Spleen (tissue), 11 donors: ENCODE measurements around the gene RAB27A. TPM values are rescaled to one million over a fixed set of nuclear protein-coding genes. Genes with fewer than 3 reads are reported as not detected.
A peak's percentile ranks its signal among the peaks of the same experiment; 100 is the strongest.

Source experiments
- DNase-seq: peaks from one replicate; pipeline ENCODE4 v3.0.0-alpha.2; 2020
- H3K27ac ChIP-seq, 8 donors: fragments of 200-600 bp; sonication (generic) in 7 of 8; 1 replicate in 4 of 8; 2 replicates in 4 of 8; pipeline versions ENCODE4 v1.5.0 to v1.8.0; 2016 to 2021; ENCODE audit warnings: inconsistent platforms in 4 of 8, mild to moderate bottlenecking in 4 of 8, moderate library complexity in 1 of 8
- H3K27me3 ChIP-seq, 7 donors: fragments of 200-600 bp; sonication (generic) in 6 of 7; replicated peaks in 1 of 7; 1 replicate in 4 of 7; 2 replicates in 3 of 7; pipeline versions ENCODE4 v1.5.0 to v1.8.0; 2016 to 2021; ENCODE audit warnings: inconsistent platforms in 3 of 7, mild to moderate bottlenecking in 1 of 7
- H3K36me3 ChIP-seq, 6 donors: fragments of 200-600 bp; sonication (generic) in 5 of 6; 1 replicate in 4 of 6; 2 replicates in 2 of 6; pipeline versions ENCODE4 v1.5.0 to v1.8.0; 2016 to 2021; ENCODE audit warnings: inconsistent platforms in 2 of 6
- H3K4me1 ChIP-seq, 6 donors: fragments of 200-600 bp; sonication (generic) in 5 of 6; 1 replicate in 3 of 6; 2 replicates in 3 of 6; pipeline versions ENCODE4 v1.5.0 to v1.8.0; 2016 to 2021; ENCODE audit warnings: inconsistent platforms in 3 of 6
- H3K4me3 ChIP-seq, 8 donors: fragments of 200-600 bp; sonication (generic) in 7 of 8; 1 replicate in 4 of 8; 2 replicates in 4 of 8; pipeline versions ENCODE4 v1.5.0 to v1.8.0; 2016 to 2021; ENCODE audit warnings: inconsistent platforms in 4 of 8, mild to moderate bottlenecking in 4 of 8, moderate library complexity in 2 of 8
- H3K9me3 ChIP-seq, 8 donors: fragments of 200-600 bp; sonication (generic) in 7 of 8; 1 replicate in 4 of 8; 2 replicates in 4 of 8; pipeline versions ENCODE4 v1.5.0 to v1.8.0; 2016 to 2021; ENCODE audit warnings: inconsistent platforms in 4 of 8
- POLR2A ChIP-seq, 3 donors: fragments of 450-650 bp; IDR thresholded peaks; one replicate each; pipeline ENCODE4 v1.5.1; 2017; ENCODE audit warnings: antibody characterized with exemption in 3 of 3, mild to moderate bottlenecking in 1 of 3
- POLR2AphosphoS5 ChIP-seq, 3 donors: sonication (generic); formaldehyde crosslinking; IDR thresholded peaks; one replicate each; pipeline ENCODE4 v1.5.1; 2017; ENCODE audit warnings: antibody characterized with exemption in 3 of 3
- WGBS, 5 donors: extraction: QIAGEN DNeasy Blood & Tissue Kit in 3 of 5; methylation state at CpG; one replicate each; pipeline versions ENCODE4 v1.1.5 to v1.1.7; 2013 to 2018; 5-methylcytosine and 5-hydroxymethylcytosine counted together
- intact Hi-C: fragments of 100-400 bp; cut with DNase I; formaldehyde crosslinking; loops from one replicate; pipeline ENCODE4 v1.15.0; 2023; ENCODE audit warnings: low total_unique reads
- polyA plus RNA-seq, 3 donors: library from polyadenylated mRNA; stranded (reverse); fragments of 200-250 nt; gene quantifications; one replicate each; pipeline ENCODE4 v1.2.1, GENCODE V29; 2013
- total RNA-seq, 7 donors: library from RNA; depleted of rRNA in 3 of 7; stranded (reverse); fragments of >200 nt in 3 of 7; fragmentation: NEBNext Ultra II Directional in 4 of 7; extraction: Animal tissue kit (Norgen Biotek cat#: 25700) in 4 of 7; gene quantifications; one replicate each; pipeline versions ENCODE4 v1.1.0 to v1.2.1, GENCODE V29; 2016 to 2021
- TF ChIP-seq, protein P1 (sequence below), 11 experiments: fragments of 200-600 bp in 7 of 11; fragments of 450-650 bp in 4 of 11; sonication (generic) in 4 of 11; IDR thresholded peaks in 8 of 11; conservative IDR thresholded peaks in 3 of 11; 1 replicate in 7 of 11; 2 replicates in 4 of 11; pipeline versions ENCODE4 v1.4.0 to v1.8.0; 2016 to 2021; ENCODE audit warnings: antibody characterized with exemption in 11 of 11, inconsistent platforms in 4 of 11, mild to moderate bottlenecking in 1 of 11
- donor health status: healthy with polysubstance abuse.
- donor health status: DM: no; HTN: no; CAD: no; lungs with moderate emphysema.
- donor health status: DM: no; HTN: no; CAD: no.
- donor health status: Bipolar disorder and iron deficiency.
- donor health status: healthy.
- donor health status: DM: no; HTN: no; CAD: no.
- donor health status: DM: yes; HTN: yes; CAD: no.

The RAB27A gene
- total and polyA plus RNA-seq, 10 donors = 9.4 to 72.0 (median 36.5) TPM

DNA sequence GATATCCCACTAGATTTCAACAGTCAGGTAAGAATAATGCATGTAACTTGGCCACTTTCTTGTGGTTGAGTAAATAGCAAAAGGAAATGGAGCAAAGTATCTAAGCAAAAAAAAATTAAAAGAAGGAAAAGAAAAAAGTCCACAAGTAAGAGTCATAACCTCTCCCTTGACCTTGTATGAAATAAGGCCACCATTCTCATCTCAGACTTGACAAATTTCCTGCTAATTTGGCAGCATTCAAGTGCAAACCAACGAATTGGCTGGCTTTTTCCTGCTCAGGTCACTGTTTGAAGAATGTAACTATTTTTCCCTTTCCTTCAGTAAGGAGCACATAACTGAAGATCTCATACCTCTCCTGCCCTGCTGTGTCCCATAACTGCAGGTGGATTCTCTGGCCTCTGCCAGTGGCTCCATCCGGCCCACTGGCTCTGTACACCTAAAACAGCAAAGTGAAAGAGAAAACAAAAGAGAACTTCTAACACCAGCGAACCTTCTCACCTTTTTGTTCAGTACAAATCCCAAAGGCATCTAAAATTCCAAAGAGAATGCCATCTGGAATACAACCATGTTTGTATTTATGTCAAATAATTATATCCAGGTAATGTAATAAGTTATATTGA is 59.5 kb downstream of the RAB27A start:
- TF ChIP-seq POLR2AphosphoS5 (IDR thresholded peaks at IDR 0.05) (no peak), POLR2A (IDR thresholded peaks at IDR 0.05) (no peak)
- TF ChIP-seq, protein P1, sequence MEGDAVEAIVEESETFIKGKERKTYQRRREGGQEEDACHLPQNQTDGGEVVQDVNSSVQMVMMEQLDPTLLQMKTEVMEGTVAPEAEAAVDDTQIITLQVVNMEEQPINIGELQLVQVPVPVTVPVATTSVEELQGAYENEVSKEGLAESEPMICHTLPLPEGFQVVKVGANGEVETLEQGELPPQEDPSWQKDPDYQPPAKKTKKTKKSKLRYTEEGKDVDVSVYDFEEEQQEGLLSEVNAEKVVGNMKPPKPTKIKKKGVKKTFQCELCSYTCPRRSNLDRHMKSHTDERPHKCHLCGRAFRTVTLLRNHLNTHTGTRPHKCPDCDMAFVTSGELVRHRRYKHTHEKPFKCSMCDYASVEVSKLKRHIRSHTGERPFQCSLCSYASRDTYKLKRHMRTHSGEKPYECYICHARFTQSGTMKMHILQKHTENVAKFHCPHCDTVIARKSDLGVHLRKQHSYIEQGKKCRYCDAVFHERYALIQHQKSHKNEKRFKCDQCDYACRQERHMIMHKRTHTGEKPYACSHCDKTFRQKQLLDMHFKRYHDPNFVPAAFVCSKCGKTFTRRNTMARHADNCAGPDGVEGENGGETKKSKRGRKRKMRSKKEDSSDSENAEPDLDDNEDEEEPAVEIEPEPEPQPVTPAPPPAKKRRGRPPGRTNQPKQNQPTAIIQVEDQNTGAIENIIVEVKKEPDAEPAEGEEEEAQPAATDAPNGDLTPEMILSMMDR (IDR thresholded peaks at IDR 0.05 in 8 of 11, conservative IDR thresholded peaks at IDR 0.05 in 3 of 11) = no peak
- peak overlapping the region in 5 of 8 donors; percentile 3 to 66 (median 49) for H3K27ac ChIP-seq

DNA sequence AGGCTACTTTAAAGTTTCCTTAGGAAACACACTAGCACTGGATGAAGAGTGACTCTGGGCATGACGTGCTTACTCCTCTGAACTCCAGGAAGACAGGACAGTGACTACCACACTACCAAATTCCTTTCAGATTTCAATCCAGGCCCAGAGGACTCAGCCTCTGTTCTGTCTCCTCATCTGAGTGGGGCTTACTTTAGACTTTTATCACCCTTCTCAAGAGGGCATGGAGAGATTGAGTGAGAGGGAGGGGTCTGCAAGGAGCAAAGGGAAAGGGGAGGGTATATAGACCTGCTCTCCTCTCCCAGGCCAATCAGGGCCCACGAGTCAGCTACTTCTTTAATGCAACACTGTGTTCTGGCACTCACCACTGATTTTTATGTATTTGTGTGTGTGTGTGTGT is 63.5 kb downstream of the RAB27A start:
- TF ChIP-seq, protein P1 (IDR thresholded peaks at IDR 0.05 in 8 of 11, conservative IDR thresholded peaks at IDR 0.05 in 3 of 11) = no peak
- TF ChIP-seq POLR2AphosphoS5 (IDR thresholded peaks at IDR 0.05) (no peak), POLR2A (IDR thresholded peaks at IDR 0.05) (no peak)
- Histone ChIP-seq H3K36me3 (peaks cover 0 to 78% (median 8%) of the 10 kb centered on the region in 6 donors), H3K4me3 (no peak overlapping the region), H3K27ac (peak overlapping the region in 2 of 8 donors; percentile 89 to 93), H3K9me3 (no peaks in the 10 kb centered on the region), H3K4me1 (peaks cover 17 to 73% (median 53%) of the 10 kb centered on the region in 6 donors), H3K27me3 (no peaks in the 10 kb centered on the region)
- WGBS, 5 donors = 84 to 98% (median 93%) methylated on average over 2 of the region's 2 CpGs
- intact Hi-C loops = no loop called here
- no peak for DNase-seq

More for the DNA sequence above, 59.5 kb downstream of the RAB27A start:
- Histone ChIP-seq H3K4me3 (no peak overlapping the region), H3K36me3 (peaks cover 0 to 91% (median 6%) of the 10 kb centered on the region in 6 donors), H3K27me3 (no peaks in the 10 kb centered on the region), H3K4me1 (peaks cover 0 to 43% (median 13%) of the 10 kb centered on the region in 6 donors), H3K9me3 (no peaks in the 10 kb centered on the region)
- no peak for DNase-seq
- 48 to 69% (median 53%) methylated on average over 3 of the region's 3 CpGs for WGBS, 5 donors
- intact Hi-C loops = no loop called here

DNA sequence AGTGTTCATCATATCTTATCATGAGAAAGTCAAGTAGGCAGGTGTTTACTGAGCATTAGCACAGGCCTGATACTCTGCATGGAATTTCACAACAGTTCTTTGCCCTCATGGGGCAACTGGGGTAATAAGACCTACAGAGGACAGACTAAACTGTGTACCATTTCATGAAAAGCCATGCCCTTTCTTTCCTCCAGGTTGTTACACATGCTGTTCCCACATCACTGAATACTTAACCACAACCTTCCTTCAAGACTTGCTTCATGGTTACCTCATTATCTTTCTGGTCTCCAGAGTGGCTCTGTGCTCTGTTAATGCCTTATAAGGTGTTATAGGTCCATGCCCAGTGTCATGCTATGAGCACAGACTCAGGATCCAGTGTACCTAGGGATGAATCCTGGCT is 64.7 kb downstream of the RAB27A start:
- H3K27ac ChIP-seq = peak overlapping the region in 7 of 8 donors; percentile 4 to 93 (median 79)
- intact Hi-C loops = no loop called here

DNA sequence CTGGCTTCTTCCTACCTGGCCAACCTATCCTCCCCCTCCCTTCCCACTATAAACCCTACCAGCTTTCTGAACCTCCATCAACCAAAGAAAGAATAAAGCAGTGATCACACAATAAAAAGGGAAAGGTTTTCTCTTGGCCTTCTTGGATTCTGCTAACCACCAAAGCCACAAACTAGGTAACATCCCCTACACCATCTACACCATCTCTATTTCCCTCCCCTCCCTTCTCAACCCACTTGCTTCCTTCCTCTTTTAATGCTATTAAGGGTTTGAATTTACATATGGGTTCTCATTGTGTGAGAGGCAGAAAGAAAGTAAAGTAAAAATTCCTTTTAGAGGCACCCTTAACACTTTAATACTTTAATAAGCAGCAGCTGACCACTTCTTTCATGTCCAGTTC is 67.0 kb downstream of the RAB27A start:
- Histone ChIP-seq H3K4me1 (peaks cover 22 to 90% (median 67%) of the 10 kb centered on the region in 6 donors), H3K27me3 (no peaks in the 10 kb centered on the region), H3K36me3 (peaks cover 0 to 56% (median 3%) of the 10 kb centered on the region in 6 donors), H3K9me3 (no peaks in the 10 kb centered on the region), H3K4me3 (peak overlapping the region in 1 of 8 donors; percentile 50), H3K27ac (peak overlapping the region in 7 of 8 donors; percentile 56 to 93 (median 79))
- DNase-seq = no peak
- peak in 1 of 3 donors; percentile 47 for TF ChIP-seq POLR2AphosphoS5 (IDR thresholded peaks at IDR 0.05)
- TF ChIP-seq POLR2A (IDR thresholded peaks at IDR 0.05) = no peak
- TF ChIP-seq, protein P1 (IDR thresholded peaks at IDR 0.05 in 8 of 11, conservative IDR thresholded peaks at IDR 0.05 in 3 of 11) = no peak
- intact Hi-C loops = no loop called here

More for the DNA sequence above, 64.7 kb downstream of the RAB27A start:
- Histone ChIP-seq H3K36me3 (peaks cover 0 to 71% (median 8%) of the 10 kb centered on the region in 6 donors), H3K9me3 (no peaks in the 10 kb centered on the region), H3K4me3 (peak overlapping the region in 1 of 8 donors; percentile 11), H3K27me3 (no peaks in the 10 kb centered on the region), H3K4me1 (peaks cover 17 to 73% (median 56%) of the 10 kb centered on the region in 6 donors)
- no peak for DNase-seq
- TF ChIP-seq POLR2AphosphoS5 (IDR thresholded peaks at IDR 0.05) = peak in 1 of 3 donors; percentile 32
- TF ChIP-seq, protein P1 (IDR thresholded peaks at IDR 0.05 in 8 of 11, conservative IDR thresholded peaks at IDR 0.05 in 3 of 11) = no peak
